ENCODE data around the gene WDFY1.
A peak's percentile ranks its signal among the peaks of the same experiment; 100 is the strongest.

The WDFY1 gene

DNA sequence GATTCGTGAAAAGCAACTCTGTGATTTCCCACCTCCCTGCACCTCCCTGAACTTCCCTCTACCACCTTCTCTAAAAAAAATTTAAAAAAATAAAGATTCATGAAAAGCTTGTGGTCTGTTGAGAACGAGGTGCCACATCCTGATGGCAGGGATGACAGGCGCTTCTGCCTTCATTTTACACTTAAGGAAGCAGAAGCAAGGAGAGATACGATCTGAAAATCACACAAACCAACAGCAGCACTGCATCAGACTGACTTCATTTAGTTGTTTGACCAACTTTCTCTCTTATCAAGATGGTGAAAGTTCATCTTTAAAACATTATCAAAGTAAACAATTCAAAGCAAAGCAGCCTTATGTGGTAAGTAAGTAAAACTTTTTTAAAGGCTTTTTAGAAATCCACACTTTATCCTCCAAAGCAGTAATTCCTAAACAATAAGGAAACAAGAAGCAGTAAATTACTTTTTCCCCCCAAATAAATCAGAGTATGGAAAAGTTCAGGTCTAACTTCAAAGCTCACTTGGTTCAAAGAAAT is 15.5 kb downstream of the WDFY1 start:
- no peak for FAIRE-seq

DNA sequence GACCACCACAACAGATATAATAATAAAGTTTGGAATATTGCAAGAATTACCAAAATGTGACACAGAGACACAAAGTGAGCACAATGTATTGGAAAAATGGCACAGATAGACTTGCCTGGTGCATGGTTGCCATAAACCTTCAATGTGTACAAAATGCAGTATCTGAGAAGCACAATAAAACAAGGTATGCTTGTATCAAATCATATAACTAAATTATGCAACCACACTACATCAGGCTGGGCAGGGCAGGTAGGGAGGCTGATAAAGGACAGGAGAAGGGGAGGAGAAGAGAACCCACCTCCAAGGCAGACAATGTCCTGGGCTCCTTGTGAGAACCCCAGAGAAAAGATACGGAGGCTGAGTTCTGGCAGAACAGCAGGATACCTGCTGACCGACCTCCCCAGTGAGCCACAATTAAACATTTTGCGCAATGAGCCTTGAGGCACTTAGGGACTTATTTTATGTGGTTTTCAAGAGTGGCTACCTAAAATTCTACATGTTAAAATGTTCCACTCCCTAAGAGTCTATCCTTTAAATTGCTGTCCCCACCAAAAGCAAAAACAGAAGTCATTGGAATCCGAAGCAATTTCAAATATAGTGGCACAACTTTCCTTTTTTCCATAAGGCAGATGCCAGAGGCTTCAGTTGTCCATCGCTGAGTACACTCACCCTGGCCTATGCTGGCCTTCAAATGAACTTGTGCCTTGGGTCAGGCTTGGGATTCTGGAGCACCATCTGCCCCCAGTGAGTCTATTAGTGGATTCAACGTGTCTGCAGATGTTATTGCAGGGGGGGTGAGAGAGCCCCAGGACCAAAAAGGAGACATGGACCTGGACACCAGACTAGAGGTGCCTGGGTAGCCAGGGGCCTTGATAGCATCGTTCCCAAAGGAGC is 16.8 kb downstream of the WDFY1 start:
- no peak for FAIRE-seq

DNA sequence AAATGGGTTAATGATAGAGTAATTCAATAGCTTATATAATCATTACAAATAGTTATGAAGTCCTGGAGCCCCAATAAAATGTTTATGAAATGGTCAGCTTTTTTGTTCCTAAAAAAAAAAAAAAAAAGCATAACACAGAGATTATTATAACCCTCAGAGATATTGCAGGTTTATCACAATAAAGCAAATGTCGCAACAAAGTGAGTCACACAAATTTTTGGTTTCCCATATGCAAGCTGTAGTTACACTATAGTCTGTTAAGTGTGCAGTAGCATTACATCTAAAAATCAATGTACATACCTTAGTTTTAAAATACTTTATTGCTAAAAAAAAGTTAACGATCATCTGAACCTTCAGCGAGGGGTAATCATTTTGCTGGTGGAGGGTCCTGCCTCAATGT is 20.0 kb downstream of the WDFY1 start:
- FAIRE-seq = no peak

DNA sequence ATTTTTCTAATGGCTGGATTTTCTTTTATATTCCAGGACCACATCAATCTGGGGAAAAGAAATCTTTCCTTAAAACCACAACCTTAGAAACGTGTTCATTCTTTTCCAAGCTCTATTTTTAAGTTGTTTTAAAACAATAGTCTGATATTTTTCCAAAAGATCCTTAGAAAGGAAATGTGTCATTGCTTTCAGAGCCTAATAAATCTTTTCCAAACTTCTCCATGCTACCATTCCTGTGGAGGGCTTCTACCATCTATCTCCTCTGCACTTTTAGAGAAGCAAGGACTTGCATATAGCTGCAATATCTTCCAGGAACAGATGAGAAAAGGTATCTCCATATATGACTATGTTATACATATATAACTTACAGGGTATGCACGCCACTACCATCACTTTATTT is 21.2 kb downstream of the WDFY1 start:
- FAIRE-seq = no peak

DNA sequence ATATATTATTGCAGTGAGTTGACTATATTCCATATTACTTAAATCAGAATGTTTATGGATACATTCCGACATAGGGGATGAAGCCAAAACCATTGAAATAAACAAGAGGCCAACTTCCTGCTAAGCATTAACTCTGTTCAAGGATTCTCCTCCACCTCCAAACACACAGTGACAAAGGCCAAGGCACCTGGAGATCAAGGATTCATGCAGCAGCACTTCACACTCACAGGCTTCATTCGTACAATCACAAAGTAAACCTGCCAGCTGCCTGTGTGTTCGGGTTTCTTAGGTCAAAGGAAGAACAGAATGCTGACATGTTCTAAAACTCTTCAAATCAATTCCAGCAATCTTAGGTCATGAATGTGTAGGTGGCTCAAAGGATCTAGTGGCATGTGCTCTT is 22.8 kb downstream of the WDFY1 start:
- FAIRE-seq = no peak

DNA sequence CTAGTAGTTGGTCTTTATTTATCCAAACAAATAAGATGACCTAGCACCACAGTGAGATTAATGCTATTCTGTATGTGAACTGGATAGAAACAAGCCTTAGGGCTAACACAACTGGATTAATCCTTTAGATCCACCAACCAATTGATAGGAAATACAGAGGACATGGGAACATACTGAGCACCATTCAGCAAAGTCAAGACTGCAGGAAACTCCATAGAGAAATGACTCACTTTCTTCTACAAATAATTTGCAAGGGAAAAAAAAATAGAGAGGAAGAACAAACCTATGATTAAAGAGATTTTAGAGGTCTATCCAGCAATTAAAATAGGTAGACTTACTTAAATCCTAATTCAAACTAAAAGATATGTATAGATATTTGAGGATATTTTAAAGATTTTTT is 23.9 kb downstream of the WDFY1 start:
- FAIRE-seq = no peak

DNA sequence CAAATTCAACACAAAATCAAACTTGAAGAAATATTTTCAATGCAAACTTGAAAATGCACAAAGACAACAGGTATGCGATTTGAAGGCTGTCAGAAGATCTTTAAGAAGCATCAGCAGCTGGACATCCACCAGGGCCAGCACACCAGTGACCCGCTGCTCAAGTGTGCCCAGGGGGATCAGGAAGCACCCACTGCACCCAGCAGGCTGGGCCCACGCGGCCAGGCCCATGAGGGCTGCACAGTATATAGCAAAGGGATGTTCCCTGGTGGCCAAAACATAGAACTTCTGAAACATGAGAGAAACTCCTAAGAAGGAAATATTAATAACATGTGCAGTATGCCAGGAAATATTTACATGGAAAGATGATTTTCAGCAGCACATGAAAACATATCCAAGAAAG is 25.0 kb downstream of the WDFY1 start:
- no peak for FAIRE-seq

DNA sequence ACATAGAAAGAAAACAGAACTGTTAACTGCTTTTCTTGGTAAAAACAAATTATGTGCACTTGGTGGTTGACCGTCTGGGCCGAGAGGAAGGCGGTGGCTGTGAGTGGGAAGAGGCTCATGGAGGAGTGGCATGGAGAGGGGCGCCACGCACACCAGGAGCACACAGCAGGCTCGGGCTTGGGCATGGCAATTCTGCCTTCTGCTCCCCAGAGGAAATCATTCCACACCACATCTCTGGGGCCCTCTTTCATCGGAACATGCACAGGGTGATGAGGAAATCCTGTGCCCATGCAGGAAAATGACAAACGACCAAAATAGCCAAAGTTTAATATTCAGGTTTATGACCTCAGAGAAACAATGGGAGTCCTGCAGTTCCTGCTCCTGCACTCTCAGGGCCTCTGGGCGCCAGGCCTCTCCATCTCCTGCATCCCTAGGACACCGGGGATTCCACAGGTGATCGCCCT is 26.4 kb downstream of the WDFY1 start:
- FAIRE-seq = no peak

DNA sequence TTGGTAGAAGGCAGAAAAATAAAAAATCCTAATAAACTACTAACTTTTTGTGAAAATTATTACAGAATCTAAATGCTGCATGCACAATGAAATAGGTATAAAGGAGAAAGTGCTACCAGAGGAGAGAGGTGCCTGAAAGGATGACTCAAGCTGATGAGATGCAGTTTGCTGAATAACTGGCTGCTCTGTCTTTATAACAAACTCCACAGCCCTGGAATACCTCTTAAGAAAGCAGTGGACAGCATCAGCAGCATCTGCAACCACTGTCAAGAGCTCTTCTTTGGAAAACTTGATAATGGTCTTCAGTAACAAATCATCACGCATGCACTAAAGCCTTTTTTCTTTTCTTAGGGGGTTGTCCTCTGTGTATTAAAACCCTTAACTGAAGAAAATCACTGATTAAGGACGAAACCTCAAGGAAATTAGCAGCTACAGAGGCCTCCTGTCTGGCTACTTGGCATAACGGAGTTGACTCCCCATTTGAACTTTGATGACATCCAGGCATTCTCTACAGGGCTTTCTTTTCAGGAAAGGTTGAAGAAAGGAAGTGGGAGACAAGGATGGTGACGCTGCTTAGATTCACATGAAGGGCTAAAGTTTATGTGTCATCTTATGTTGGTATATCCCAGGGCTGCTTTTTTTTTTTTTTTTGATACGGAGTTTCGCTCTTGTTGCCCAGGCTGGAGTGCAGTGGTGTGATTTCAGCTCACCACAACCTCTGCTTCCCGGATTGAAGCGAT is 28.8 kb downstream of the WDFY1 start:
- no peak for FAIRE-seq

DNA sequence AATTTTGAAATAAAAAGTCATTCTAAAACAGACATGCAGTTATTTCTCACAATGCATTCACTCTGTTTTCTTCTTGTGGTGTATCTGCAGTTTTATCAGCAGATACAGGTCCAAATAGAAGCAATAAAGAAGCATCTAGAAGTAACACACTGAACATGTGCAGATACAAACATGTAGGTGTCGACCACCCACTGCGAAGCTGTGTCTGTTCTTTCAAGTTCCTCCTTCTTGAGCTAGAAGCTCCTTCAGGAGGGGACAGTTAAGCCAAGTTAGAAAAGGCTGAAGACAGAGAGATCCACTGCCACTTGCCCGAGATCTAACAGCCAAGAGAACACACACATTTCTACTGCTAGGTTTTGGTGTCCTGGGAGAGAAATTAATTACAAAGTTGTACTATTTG is 30.1 kb downstream of the WDFY1 start:
- FAIRE-seq = no peak

DNA sequence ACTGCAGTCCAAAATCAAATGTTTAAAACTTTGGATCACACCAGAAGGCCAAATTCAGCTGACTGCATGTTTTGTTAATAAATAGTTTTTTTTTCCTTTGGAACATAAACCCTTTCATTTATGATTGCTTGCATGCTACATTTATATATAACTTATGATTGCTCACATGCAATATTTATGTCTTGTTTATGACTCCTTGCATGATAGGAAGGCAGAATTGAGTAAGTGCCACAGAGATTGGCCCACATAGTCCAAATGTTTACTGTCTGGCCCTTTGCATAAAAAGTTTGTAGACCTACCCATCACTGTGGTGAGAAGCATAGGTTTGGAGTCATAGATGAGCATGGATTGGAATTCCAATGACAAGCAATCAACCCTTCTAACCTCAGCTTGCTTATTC is 30.8 kb downstream of the WDFY1 start:
- FAIRE-seq = no peak

DNA sequence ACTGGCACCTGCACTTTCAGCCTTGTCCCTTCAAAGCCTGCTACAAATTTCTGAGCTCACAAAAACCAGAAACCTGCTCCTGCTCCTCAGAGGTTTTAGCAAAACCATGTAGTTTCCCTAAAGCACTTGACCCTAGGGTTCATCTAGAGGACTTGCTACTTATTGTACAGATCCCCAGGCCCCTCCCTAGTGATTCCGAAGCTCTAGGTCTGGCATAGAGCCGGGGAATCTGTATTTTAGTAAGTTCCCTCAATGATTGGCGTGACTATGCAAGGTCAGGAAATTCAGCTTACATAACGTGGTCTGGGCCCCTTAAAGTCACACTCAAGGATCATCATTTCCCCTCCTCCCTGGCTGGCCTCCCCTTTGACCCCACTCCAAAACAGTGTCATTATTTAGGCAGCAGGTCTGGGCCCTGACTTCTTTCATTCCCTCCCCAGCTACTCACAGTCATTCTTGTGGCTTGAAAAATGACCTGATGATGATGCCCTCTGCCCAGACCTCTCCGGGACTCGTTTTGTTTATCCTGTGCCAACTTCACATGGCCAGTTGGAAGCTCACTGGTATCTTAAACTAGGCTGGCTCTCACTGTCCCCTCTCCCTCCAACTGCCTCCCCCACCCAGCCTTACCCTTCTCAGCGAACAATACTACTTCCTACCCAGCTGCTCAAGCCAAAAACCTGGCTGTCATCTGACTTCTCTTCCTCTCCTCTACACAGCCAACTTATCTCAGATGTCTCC is 36.0 kb downstream of the WDFY1 start:
- FAIRE-seq = no peak

DNA sequence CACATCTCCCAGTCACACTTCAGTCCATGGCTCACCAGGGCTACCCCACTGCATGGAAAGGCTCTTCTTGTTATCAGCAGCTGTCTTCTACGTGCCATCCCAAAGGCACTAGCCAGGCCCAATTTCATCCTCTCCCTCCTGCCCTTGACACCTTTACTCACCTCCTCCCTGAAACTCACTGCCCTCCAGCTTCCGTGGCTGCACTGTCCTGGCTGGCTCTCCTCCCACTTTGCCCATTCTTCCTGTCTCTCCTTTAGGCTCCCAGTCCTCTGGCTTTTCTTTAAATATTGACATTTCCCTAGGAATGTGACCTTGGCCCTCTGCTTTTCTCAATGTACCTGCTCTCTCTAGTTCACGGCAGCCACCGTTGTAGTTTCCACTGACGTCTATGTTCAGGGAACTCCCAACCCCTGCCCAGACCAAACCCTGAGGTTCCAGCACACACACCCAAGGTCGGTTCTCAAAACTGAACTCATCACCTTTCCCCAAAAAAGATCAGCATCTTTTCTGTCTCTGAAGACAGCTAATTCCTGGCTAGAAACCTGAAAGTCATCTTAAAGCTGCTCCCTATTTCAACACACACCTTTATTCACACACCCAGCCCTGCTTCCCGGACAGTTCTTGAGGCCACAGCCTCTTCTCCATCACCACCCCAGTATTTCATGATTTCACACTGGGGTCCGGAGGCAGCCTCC is 36.7 kb downstream of the WDFY1 start:
- FAIRE-seq = no peak

DNA sequence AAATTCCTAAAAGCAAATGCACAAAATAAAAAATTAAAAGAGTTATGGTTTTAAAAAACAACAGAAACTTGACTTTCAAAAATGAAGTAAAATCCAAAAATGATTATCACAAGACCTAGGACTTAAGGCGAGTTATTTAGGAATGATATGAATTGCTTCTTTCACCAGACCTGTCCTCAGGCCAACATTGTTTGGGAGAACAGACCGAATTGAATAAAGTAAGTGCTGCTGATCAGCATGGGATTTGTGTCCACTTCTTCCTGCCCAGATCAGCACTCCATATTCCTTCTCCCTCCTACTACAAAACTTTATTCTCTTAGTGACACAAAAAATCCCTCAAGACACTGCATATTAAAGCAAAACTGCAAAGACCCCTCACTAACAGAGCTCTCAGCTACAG is 39.1 kb downstream of the WDFY1 start:
- peak; percentile 6 for FAIRE-seq

DNA sequence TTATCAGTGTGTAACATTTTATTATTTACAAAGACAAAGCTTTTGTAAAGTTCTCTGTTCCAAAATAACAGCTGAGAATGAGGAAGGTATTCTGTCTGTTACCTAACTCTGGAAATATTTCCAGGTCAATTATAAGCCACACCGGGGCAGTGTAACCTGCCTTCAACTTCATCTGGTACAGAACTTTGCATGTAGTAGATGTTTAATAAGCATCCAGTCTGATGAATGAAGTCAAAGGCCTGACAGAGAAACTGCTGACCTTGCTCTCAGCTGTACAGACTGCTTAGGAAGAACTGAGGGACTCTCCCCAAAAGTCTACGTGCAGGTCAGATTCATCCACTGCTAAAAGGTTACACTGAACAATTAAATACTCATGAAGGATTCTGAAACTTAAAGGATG is 43.3 kb downstream of the WDFY1 start:
- FAIRE-seq = no peak

DNA sequence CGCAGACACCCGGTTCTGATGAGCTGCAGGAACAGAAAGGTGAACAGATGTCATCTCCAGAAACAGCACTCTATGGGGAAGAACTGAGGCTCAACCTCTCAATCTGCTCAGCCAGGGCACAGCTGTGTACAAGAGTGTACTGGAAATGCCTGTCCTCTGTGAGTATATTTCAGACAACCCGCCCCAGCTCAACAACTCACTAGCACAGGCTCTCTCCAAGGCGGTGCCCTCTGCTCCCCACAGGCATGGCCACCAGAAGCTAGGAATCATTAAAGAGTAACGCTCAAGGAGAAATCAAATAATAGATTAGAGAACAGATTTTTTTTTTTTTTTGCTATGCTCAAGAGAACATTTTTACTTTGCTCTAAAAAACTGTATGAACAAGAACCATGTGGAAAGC is 43.8 kb downstream of the WDFY1 start:
- FAIRE-seq = no peak

DNA sequence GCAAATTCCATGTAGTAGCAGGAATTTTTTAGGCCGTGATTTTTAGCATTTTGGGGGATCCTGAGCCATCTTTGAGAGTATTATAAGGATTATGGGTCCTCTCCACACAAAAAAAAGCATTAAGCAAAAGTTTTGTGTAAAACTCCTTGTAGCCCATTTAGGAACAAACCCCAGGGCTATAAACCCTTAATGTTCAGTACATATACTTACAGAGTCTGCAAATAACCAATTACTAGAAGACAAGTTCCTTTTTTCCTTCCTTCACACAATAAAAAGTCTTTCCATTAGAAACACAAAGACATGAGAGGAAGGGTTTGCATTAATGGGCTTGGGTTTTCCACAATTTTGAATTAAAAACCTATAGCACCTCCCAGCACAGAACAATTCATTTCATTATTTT is 44.6 kb downstream of the WDFY1 start:
- no peak for FAIRE-seq

DNA sequence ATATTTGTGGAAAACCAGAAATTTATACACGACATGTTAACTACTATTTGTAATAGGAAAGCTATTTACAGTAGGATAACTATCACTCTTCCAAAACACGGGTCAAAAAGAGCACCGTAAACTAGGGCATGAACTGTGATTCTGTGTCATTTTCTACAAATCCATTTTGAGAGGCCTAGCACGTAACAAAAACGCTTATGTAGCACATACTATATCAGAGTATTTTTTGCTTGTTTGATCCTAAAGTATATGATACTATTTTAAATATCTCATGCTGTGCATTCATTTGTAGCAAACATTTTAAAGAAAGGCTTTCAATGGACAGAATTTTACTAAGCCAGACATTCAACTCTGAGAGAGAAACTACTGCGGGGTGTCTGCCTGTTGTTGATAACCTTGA is 45.1 kb downstream of the WDFY1 start:
- FAIRE-seq = no peak

DNA sequence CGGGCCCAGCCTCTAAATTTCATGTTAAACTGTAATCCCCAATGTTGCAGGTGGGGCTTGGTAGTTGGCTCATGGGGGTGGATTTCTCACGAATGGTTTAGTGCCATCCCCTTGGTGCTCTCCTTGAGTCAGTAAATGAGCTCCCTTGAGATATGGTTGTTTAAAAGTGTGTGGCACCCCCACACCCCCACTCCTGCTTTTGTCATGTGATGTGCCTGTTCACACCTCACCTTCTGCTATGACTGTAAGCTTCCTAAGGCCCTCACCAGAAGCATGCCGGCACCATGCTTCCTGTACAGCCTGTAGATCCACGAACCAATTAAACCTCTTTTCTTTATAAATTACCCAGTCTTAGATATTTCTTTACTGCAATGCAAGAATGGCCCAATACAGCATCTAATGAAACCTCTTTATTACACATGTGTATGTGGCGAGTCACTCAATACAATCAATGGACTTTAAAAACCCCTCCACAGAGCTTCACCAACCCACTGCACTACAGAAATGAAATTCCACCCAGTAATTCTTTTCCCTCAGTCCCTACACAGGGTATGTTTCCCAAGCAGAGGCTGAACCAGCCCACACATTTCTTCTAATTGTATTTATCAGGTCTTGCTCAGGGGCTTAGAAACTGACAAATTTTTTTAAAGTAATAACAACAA is 47.3 kb downstream of the WDFY1 start:
- no peak for FAIRE-seq

DNA sequence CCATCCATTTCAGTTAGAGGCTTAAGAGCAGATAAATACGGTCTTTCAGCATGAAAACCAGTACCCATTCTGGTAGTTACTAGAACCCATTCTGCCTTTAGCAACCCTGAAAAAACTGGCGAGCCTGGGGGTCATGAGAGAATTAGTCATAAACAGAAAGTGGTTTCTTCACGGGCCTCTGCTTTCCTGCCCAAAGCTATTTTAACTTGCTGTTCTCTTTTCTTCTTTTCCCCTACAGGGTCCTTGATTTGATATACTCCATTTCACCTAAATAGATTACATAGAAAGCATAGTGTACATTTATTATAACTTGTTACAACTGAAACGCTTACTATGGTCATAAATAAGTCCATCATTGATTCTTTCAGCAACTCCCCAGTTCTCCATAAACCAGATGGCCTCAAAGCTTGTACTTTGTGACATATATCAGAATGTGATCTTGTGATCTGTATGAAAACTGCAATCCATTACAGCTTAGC is 48.3 kb downstream of the WDFY1 start:
- no peak for FAIRE-seq

DNA sequence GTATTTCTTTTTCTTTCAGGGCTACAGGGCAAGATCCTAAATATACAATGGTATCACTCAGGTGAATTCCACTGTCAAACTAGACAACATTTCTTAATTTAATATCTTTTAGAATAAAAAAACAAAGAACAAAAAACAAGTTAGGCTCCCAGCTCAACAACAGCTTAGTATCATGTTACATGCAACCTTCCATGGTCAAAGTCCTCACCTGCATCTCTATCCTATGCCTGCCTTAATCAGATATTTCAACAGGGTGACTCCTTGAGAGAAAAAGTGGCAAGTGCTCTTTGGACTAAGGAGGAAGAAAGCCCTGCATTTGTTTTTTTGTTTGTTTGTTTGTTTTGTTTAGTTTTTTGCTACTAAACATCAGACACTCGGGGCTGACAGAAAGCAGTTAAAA is 50.2 kb downstream of the WDFY1 start:
- FAIRE-seq = no peak

DNA sequence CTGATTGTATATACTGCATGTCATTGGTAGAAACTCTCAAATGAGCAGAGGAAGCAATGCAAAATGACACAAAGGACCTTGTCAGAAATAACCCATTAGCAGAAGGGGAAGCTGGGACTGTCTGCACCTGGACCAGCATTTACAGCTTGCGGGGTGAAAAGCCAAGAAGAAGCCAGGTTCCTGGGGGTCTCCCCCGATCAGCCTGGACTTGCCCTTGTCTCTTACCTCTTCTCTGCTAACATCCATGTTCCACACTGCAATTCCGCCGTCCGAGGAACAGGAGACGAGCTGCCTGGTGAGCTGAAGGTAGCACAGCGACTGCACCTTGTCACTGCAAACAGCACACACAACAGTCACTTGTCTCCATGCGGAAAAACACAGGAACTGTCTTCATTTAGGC is 51.1 kb downstream of the WDFY1 start:
- FAIRE-seq = no peak
